Activated CD4-positive, alpha-beta T cell treated with anti-CD3 and anti-CD28 coated beads for 4 hours (primary cell): ENCODE data around the gene RUFY3.
"Not testable (repeated sequence)": the region's sequence is repeated elsewhere in the genome, so short reads cannot be mapped to it uniquely, and the experiment has no call there.

Experiments
- DNase-seq, 2 donors: peaks; one replicate each; pipeline ENCODE4 v3.0.0-alpha.2; 2020

RUFY3 gene

DNA sequence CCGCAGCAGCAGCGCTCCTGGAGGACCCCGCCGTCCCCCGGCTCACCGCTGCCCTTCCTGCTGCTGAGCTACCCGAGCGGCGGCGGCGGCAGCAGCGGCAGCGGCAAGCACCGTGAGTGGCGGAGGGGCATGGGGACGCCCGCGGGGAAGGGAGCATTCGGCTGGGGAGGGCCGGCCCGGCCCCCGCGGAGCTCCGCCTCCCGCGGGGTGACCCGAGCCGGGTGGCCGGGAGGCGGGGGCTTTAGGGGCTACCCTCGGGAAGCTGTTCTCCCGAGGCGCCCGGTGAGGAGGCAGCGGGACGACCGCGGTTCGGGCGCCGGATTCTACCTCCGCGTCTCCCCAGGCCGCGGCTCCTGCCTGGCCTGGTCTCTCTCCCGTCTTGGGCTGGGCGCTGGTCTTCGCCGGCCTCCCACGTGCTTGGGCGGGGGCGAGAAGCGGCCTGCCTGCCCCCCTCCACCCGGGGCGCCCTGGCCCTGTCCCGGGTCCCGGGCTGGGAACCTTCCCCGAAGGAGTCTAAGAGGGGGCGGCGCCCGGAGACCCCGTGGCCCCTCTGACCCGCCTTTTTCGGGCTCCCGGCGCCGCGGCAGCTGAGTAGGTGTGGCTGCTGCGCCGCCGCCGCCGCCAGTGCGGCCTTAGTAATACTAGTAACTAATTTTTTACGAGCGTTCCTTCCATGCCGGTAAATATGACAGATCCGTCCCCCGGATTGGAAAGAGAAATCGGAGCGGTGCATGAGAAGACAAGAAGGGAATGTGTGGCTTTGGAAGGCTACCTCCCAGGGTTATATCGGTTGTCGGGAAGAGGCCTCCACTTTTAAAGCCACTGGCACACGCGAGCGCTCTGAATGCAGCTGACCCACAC lies 16.4 kb upstream of the RUFY3 start:
- DNase-seq, result peak; percentile 71

DNA sequence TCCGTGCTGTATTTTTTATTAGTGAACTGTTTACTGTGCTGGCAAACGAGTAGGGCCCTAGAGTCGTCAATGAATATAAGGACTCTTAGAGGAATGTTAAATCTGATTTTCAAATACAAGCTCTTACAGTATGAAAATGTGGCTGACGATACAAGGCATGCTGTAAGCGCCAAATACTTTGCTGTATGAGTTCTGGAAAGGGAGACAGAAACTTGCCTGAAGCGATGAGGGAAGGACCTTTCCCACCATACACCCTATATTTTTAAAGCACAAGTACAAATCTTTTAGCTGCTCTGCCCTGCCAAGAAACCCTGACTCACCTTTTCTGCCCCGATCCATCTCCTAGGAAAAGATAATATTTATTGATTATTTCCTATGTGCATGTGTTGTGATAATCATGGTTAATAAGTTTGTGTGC lies 15.7 kb upstream of the RUFY3 start:
- DNase-seq, result no peak

DNA sequence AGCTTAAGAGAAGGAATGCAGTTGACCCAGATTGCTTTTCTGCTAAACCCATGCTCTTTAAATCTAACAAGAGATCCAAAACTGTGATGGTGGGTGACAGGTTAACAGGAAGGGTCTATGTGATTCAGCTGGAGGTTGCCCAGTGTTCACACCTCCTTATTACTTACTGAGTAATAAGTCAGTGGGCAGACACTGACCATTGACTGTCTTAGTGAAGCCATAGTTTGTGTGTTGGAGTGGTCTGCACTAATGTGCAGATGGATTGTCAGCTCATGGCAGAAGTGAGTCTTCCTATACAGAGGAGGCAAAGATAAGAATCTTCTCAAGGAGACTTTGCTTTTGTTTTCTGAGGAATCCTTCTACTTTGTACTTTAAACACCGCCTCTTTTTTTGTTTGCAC lies 15.2 kb upstream of the RUFY3 start:
- no peak for DNase-seq

DNA sequence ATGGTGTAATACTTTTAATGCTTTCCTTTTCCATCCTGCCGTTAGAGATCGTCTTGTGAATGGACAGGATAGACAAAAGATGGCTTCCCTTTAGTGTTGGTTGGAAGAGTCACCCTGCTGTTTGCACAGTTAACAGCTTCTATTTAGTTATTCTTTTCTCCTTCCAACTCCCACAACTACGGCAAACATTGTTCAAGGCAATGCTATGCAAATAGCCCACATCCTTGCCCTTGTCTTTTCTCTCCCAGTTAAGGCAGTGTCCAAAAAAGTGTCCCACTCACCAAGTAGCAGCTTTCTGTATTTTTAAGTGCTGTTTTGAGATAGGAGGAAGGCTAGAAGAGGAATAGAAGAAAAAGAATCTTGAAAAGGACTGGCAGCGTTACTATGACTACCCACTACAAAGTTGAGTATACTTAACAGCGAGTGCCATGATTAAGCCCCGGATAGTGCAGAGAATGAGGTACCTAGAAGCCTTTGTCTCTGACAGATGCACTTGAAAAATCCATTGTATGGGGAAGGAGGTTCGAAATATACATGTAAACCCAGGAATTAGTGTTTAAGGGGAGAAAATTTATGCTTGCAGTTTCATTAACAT lies 12.1 kb upstream of the RUFY3 start:
- no peak for DNase-seq

DNA sequence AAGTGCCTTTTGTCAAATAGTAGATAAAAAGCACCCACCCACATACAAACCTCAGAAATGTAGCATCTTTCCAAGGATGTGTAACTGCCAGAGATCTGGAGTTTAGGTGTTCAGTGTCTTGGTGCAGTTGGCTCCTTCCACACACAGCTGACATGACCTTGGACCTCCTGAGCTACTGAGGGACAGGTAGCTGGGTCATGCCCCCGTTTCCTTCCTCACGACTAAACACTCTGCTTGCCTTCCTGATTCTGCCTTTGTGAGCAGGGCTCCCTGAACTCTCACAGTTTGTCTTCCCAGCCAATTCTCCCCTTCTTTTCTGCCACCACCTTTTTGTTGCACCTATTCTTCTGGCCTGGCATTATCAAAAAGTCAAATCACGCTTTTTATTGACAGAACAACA lies 10.2 kb upstream of the RUFY3 start:
- DNase-seq, result no peak

DNA sequence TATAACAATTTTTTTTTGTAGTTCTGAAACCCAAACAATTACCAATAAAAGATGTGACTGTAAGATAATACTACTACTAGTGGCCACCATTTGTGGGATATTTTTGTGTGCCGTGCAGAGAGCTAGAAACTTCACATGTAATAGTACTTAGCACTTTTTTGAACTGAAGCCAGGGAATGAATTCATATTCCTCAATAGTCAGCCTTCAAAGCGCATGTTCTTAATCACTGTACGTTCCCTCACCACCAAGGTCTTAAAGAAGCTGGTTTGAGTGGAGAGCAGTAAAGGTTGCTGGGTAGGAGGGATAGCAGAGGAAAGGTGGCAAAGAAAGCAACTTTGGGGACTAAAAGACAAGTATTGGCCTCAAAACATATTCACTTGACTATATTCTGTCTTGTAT lies 9.6 kb upstream of the RUFY3 start:
- DNase-seq, result no peak

DNA sequence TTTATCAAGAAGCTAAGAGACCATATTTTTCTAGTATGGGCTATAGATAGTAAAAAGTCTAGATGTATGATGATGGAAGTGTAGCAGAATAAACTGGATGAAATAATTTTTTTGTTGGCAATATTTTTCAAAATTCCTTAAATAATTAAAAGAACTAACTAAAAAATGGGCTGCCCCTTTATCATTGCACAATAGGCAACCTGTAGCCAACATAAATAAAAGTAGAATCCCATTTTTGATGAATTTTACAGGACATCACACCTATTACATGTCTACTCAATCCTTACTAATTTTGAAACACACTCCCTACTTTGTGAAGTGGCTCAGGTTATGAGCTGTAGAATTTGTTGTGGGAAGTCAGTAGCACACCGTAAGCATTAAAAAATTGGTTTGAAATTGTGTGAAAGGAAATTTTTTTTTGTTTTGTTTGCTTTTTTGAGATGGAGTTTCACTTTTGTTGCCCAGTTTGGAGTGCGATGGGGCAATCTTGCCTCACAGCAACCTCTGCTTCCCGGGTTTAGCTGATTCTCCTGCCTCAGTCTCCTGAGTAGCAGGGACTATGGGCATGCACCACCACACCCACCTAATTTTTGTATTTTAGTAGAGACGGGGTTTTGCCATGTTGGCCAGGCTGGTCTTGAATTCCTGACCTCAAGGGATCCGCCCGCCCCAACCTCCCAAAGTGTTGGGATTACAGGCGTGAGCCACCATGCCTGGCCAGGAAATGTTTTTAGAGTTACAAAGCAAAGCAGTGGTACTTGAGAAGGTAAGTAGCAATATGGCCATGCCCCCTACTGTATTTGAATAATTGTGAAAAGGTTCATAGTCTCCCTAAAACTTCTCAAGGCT lies 8.9 kb upstream of the RUFY3 start:
- DNase-seq, result no peak

DNA sequence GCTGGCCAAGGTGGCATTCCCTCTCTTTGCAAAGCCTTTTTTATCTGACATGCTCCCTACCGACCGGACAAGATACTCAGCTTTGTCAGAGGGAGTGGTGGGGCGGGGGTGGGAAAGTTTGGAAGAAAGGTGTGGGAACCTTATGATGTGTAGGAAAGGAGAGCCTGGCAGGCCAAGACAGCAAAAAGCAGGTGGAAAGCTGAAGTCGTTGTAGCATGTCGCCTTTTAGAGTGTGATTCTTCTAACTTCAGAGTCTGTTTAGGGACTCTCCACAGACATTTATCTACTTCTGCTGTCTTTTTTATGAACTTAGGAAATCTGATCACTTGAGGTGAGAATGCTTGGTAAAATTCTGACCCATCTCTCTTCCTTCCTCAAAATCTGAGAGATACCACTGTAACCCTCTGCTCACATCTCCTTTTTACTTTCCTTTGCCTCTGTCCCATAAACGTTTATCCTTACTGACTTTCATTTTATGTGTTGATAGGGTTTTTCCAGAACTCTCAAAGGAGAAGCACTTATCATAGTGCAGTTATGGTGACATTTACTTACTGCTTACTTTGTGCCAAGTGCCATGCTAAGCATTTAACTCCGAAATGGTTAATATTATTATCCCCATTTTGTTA lies 8.2 kb upstream of the RUFY3 start:
- DNase-seq, result no peak

DNA sequence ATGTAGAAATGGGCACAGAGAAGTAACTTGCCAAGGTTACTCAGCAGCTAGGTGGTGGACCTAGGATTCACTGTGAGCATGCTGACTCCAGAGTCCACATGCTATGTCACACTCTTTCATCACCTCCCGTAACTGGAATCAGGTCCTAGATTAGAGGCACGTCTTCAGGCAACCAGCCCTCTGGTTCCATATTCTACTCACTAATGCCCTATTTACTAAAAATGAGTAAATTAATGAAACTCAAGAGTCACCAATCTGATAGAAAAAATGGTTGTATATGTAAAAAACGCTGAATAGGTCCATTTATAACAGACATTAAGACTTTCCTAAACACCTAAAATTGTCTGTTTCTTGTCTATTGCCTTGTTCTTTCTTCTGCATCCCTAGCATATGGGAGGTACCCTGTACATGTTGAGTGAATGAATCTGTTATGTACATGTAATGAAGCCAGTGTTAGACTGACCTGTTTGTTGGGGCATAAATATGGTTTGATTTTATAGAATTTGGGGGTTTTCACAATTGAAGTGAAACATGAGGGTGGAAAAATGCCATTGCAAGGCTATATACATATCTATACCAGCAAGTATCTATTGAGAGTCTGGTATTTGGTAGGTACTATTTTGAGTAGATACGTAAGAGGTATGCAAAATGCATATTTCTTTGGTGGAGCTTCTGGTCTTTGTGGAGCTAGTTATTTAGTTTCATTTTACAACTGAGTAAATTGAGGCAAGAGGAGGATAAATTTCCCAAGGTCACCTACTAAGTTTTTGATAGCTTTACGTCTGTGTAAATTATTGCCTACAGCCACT lies 7.5 kb upstream of the RUFY3 start:
- DNase-seq, result no peak

DNA sequence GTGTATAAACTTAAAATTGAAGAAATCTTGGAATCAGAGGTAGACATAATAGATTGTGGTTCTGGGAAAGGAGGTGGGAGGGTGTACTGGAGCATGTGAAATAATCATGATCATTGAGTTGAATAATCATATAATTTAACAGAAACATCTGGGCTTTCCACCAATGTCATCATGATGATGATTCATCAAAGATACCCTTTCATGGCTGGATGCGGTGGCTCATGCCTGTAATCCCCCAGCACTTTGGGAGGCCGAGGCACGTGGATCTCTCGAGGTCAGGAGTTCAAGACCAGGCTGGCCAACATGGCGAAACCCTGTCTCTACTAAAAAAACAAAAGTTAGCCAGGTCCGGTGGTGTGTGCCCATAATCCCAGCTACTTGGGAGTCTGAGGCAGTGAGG lies 6.7 kb upstream of the RUFY3 start:
- no peak for DNase-seq

DNA sequence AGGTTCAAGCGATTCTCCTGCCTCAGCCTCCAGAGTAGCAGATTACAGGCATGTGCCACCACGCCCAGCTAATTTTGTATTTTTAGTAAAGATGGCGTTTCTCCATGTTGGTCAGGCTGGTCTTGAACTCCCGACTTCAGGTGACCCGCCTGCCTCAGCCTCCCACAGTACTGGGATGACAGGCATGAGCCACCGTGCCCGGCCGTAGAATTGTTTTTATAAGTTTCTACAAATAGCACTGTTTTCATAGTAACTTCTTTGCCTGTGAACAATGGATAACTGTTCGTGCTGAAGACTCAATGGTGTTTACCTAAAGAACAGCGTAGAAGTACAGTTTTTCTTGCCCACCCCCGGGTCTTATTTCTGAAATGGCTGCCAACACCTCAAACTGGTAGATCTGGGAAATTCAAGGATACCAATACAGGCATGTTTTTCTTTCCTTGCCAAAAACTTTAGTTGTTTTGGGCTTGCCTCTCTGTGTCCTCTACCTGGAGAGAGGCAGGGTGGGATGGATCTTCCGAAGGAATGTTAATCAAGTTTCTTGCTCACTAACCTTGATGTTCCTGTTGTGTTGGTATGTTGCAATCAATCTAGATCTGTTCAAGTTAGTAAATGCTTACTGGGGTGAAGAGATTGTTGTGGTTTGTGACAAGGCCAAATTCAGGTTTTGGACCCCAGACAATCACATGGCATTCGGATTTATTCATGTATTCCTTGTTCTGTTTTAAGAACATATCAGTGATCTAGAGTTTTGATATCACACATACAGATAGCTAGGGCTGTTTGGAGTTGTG lies 2.8 kb upstream of the RUFY3 start:
- DNase-seq, result no peak

DNA sequence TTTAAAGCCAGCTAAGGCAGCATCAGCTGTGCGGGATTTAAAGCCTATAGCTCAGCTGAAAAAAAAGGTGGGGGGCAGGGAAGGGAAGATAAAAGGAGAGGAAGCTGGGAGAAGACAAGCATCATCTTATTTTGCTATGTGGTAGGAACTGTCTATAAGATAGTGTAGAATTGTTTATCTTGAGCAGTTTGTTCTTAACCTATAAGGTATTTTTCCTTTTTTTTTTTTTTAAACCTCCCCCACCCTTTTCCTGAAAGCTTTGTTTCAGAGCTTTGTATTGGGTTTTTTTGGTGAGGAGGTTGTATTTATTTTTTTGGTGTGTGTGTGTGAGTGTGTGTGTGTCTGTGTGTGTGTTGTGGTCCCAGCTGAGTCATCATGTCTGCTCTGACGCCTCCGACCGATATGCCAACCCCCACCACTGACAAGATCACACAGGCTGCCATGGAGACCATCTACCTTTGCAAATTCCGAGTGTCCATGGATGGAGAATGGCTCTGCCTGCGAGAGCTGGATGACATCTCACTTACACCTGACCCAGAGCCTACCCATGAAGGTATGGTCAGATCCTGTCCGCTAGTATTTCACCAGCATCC lies 531 bp downstream of the RUFY3 start:
- DNase-seq, result peak; percentile 49 to 55

DNA sequence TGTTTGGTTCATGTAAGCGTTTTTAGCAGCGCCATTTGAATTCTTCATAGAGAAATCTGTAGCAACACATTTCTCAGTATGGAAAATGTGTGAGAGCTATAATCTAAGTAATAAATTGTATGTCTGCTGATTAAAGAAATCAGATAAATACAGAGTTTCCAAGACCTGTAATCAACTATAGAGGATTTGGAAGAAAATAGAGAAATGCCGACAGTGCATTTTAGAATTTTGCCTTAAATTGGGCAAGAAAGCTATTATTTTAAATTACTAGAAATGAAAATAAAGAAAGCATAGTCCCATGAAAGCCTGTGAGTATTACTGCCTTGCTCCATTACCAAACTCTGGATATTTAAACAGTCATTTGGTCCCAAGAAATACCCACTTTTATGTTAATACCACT lies 2.7 kb downstream of the RUFY3 start:
- DNase-seq, result no peak

DNA sequence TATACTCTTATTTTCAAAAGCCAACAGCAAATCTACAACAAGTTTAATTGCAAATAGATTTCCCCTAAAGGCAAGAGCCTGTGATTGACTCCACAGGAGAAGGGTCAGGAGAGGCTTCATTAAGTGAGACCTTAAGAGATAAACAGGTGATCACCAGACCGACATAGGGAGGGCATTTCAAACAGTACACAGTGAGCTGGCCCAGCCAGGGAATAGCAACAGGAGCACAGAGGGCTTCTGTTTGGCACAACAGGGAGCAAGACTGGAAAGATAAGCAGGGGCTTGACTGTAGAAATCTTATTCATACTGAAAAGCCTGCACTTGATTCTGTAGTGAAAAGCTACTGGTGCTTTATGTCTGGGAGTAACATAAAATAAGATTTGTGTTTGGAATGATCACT lies 3.9 kb downstream of the RUFY3 start:
- no peak for DNase-seq

DNA sequence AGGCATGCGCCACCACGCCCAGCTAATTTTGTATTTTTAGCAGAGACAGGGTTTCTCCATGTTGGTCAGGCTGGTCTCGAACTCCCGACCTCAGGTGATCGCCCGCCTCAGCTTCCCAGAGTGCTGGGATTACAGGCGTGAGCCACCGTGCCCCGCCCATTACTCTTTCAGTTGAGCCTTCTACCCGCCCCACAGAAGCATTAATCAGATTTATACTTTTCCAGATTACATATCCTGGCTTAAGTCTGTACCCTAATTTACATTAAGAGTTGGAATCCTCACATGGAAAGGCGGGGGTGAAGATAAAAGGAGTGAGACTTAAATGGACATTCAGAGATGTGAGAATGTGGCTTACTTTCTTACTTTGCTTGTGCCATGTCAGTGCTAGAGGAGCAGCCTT lies 4.8 kb downstream of the RUFY3 start:
- not testable (repeated sequence) for DNase-seq

DNA sequence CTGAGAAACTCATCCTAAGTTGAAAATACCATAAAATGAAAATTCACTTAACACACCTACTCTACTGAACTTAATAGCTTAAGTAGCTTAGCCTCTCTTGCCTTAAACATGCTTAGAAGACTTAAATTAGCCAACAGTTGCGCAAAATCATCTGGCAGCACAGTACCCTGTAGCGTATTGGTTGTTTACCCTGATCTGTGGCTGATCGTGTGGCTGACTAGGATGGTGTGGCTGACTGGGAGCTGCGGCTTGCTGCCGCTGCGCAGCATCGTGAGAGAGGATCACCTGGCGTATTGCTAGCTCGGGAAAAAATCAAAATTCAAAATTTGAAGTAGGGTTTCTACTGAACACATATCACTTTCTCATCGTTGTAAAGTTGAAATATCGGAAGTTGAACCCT lies 6.3 kb downstream of the RUFY3 start:
- no peak for DNase-seq

DNA sequence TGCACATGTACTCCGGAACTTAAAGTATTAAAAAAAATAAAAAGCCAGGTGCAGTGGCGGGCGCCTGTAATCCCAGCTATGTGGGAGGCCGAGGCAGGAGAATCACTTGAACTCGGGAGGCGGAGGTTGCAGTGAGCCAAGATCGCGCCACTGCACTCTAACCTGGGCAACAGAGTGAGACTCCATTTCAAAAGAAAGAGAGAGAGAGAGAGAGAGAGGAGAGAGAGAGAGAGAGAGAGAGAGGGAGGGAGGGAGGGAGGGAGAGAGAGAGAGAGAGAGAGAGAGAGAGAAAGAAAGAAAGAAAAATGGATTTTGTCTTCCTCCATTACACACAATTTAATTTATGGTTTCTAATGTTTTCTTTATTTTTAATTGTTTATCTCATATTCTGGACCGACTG lies 11.1 kb downstream of the RUFY3 start:
- DNase-seq, result not testable (repeated sequence)

DNA sequence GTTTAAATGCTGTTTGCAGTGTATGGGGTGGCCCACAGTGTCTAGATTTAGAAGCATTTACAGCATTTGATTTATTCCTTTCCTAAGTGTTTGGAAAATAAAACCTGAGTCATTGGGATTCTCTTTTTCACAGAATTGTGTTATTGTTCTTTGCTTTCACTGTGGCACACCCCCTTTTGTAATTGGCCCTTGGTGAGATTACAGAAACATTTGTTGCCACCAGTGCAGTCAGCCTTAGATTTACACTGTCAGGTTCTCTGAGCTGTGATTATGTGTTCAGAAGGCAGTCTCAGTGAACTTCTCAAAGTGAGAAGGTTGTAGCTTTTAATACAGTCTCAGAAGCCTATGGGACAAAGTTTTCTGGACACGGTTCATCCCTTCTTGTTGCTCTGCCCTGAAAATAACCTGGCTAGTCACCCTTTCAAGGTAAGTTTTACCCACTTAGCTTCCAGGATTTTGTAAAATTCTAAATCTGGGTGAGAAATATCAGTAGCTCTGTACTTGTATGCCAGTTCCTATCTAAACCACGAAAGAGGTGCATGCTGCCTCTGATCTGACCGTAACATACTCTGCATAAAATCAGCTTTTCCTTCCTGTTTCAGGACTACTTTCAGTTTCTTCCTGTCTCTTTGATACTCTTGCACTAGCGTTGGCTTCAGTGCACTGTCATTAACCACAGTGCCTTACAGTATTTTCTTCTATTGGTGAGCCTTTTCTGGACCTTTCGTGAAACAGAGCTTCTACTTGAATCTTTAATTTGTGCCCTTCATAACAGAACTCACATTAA lies 12.6 kb downstream of the RUFY3 start:
- peak; percentile 20 to 29 for DNase-seq

DNA sequence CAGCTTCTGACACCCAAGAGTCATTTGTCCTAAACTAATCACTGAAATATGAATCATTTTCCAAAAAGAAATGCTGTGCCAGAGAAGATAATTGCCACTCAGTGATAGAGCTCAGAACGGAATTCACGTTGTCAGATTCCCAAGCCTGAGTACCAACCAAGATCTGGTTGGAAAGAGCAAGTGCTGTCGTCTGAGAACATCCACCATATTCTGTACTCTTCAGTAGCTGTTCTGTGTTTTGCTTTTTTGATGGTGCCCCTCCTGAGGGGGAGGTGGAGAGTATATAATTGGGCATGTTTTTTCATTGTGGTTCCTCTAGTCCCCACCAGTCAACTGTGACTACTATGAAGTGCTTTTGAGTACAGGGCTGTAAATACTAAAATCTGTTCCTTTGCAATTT lies 13.2 kb downstream of the RUFY3 start:
- DNase-seq, result no peak

DNA sequence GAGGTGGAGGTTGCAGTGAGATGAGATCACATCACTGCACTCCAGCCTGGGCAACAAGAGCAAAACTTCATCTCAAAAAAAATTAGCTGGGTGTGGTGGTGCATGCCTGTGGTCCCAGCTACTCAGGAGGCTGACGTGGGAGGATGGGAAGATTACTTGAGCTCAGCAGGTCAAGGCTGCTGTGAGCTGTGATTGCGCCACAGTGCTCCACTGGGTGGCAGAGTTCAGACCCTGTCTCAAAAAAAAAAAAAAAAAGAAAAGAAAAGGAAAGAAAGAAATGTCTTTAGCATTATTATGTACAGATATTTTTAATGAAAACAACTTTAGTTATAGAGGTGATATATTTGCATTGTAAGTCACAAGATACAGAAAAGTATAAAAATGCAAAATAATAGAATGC lies 14.2 kb downstream of the RUFY3 start:
- DNase-seq, result peak; percentile 26 to 39
